Trophoblast cell (in vitro differentiated cells and primary cell): ENCODE results near the gene ILRUN.
"Not testable (repeated sequence)": the region's sequence is repeated elsewhere in the genome, so short reads cannot be mapped to it uniquely, and the experiment has no call there.

Experiments
- DNase-seq, 2 donors: peaks; one replicate each; pipeline ENCODE4 v3.0.0-alpha.2; 2016
- H2AFZ ChIP-seq: 2 replicates; pipeline ENCODE4 v1.6.1; 2013; ENCODE audit warnings: low read length, moderate library complexity, mild to moderate bottlenecking; ENCODE audit not compliant: insufficient read depth, poor library complexity
- H2AK5ac ChIP-seq: 2 replicates; pipeline ENCODE4 v1.6.1; 2013; ENCODE audit warnings: mild to moderate bottlenecking, low read length
- H2BK120ac ChIP-seq: 2 replicates; pipeline ENCODE4 v1.6.1; 2013; ENCODE audit warnings: low read length, mild to moderate bottlenecking, moderate library complexity; ENCODE audit not compliant: insufficient read depth, poor library complexity
- H2BK12ac ChIP-seq: 2 replicates; pipeline ENCODE4 v1.6.1; 2013; ENCODE audit warnings: mild to moderate bottlenecking, low read length, moderate library complexity
- H2BK5ac ChIP-seq: 2 replicates; pipeline ENCODE4 v1.6.1; 2013; ENCODE audit warnings: low read length, low read depth, moderate library complexity, mild to moderate bottlenecking; ENCODE audit not compliant: poor library complexity
- H3K14ac ChIP-seq: 2 replicates; pipeline ENCODE4 v1.6.1; 2013; ENCODE audit warnings: mild to moderate bottlenecking, low read length
- H3K18ac ChIP-seq: 2 replicates; pipeline ENCODE4 v1.6.1; 2013; ENCODE audit warnings: mild to moderate bottlenecking, low read length
- H3K23ac ChIP-seq: 2 replicates; pipeline ENCODE4 v1.6.1; 2013; ENCODE audit warnings: low read length
- H3K27ac ChIP-seq: 2 replicates; pipeline ENCODE4 v1.5.1; 2013; ENCODE audit warnings: low read depth, mild to moderate bottlenecking, inconsistent platforms, low read length, moderate library complexity
- H3K27me3 ChIP-seq: 2 replicates; pipeline ENCODE4 v1.6.1; 2013; ENCODE audit warnings: inconsistent platforms, mild to moderate bottlenecking, low read length, moderate library complexity; ENCODE audit not compliant: insufficient read depth
- H3K36me3 ChIP-seq, 2 experiments: 1 replicate in 1 of 2; 2 replicates in 1 of 2; pipeline ENCODE4 v1.6.1; 2013; ENCODE audit warnings: low read length in 2 of 2, mild to moderate bottlenecking in 2 of 2, moderate library complexity in 1 of 2; ENCODE audit not compliant: insufficient read depth in 2 of 2, control insufficient read depth in 1 of 2
- H3K4ac ChIP-seq: 2 replicates; pipeline ENCODE4 v1.6.1; 2013; ENCODE audit warnings: low read depth, mild to moderate bottlenecking, low read length, moderate library complexity
- H3K4me1 ChIP-seq, 2 experiments: 1 replicate in 1 of 2; 2 replicates in 1 of 2; pipeline ENCODE4 v1.6.1; 2013; ENCODE audit warnings: low read length in 2 of 2, mild to moderate bottlenecking in 2 of 2, moderate library complexity in 1 of 2; ENCODE audit not compliant: insufficient read depth in 2 of 2, control insufficient read depth in 1 of 2
- H3K4me2 ChIP-seq: 2 replicates; pipeline ENCODE4 v1.6.1; 2013; ENCODE audit warnings: inconsistent platforms, mild to moderate bottlenecking, low read length, moderate library complexity
- H3K4me3 ChIP-seq: 2 replicates; pipeline ENCODE4 v1.5.1; 2013; ENCODE audit warnings: mild to moderate bottlenecking, low read depth, low read length, inconsistent platforms
- H3K79me1 ChIP-seq: one replicate; pipeline ENCODE4 v1.6.1; 2013; ENCODE audit warnings: low read length
- H3K79me2 ChIP-seq: 2 replicates; pipeline ENCODE4 v1.6.1; 2013; ENCODE audit warnings: low read length, mild to moderate bottlenecking; ENCODE audit not compliant: control insufficient read depth, insufficient read depth, poor library complexity
- H3K9ac ChIP-seq: 2 replicates; pipeline ENCODE4 v1.6.1; 2013; ENCODE audit warnings: mild to moderate bottlenecking, low read length
- H3K9me3 ChIP-seq: 2 replicates; pipeline ENCODE4 v1.6.1; 2013; ENCODE audit warnings: low read depth, mild to moderate bottlenecking, control low read depth, inconsistent platforms, low read length; ENCODE audit not compliant: insufficient read depth
- H4K12ac ChIP-seq: 2 replicates; pipeline ENCODE4 v1.6.1; 2013; ENCODE audit warnings: low read depth, mild to moderate bottlenecking, low read length, moderate library complexity
- H4K8ac ChIP-seq: 2 replicates; pipeline ENCODE4 v1.6.1; 2013; ENCODE audit warnings: low read depth, mild to moderate bottlenecking, low read length, moderate library complexity
- H4K91ac ChIP-seq: one replicate; pipeline ENCODE4 v1.6.1; 2013; ENCODE audit warnings: low read depth, mild to moderate bottlenecking, low read length, moderate library complexity
- WGBS: extraction: QIAGEN DNeasy Blood & Tissue Kit; methylation state at CpG from one replicate; pipeline ENCODE4 v1.1.7; 2013; ENCODE audit warnings: missing lambda C conversion rate; ENCODE audit not compliant: insufficient read length, insufficient coverage; ENCODE audit errors: extremely low coverage; 5-methylcytosine and 5-hydroxymethylcytosine counted together

Gene ILRUN

GRCh38 chr6:34684364-34684763, 12.2 kb downstream of the ILRUN start:
- Histone ChIP-seq H2BK120ac (no peak overlapping the region), H3K23ac (no peak overlapping the region), H3K79me1 (no peaks in the 10 kb centered on the region), H3K14ac (no peak overlapping the region), H3K4me1 (no peaks in the 10 kb centered on the region), H3K9me3 (no peaks in the 10 kb centered on the region), H3K4me3 (no peak overlapping the region), H4K12ac (no peak overlapping the region), H4K91ac (no peak overlapping the region), H3K79me2 (peaks cover 4% of the 10 kb centered on the region), H2BK5ac (no peak overlapping the region), H3K4me2 (no peak overlapping the region), H3K9ac (no peak overlapping the region), H3K4ac (no peak overlapping the region), H2AK5ac (no peak overlapping the region), H4K8ac (no peak overlapping the region), H3K18ac (no peak overlapping the region), H2BK12ac (no peak overlapping the region), H3K27me3 (no peaks in the 10 kb centered on the region), H2AFZ (no peak overlapping the region), H3K27ac (no peak overlapping the region), H3K36me3 (peaks cover 0 to 2% of the 10 kb centered on the region in 2 experiments)
- DNase-seq = no peak
- WGBS = no CpG with 5 or more reads among the region's 2 CpGs

- Histone ChIP-seq H3K4me1 (no peaks in the 10 kb centered on the region), H3K79me2 (peaks cover 2% of the 10 kb centered on the region), H4K12ac (no peak overlapping the region), H2AFZ (no peak overlapping the region), H3K4me3 (no peak overlapping the region), H2AK5ac (no peak overlapping the region), H3K14ac (no peak overlapping the region), H3K79me1 (no peaks in the 10 kb centered on the region), H4K8ac (no peak overlapping the region), H3K27ac (no peak overlapping the region), H2BK12ac (no peak overlapping the region), H3K4me2 (no peak overlapping the region), H4K91ac (no peak overlapping the region), H3K27me3 (no peaks in the 10 kb centered on the region), H2BK120ac (no peak overlapping the region), H3K36me3 (no peaks in the 10 kb centered on the region), H3K23ac (no peak overlapping the region), H3K18ac (no peak overlapping the region), H2BK5ac (no peak overlapping the region), H3K4ac (no peak overlapping the region), H3K9me3 (no peaks in the 10 kb centered on the region), H3K9ac (no peak overlapping the region)
- WGBS = no CpG with 5 or more reads among the region's 3 CpGs
- DNase-seq = no peak
Measured at GRCh38 chr6:34680802-34681515, 15.6 kb downstream of the ILRUN start.

- not testable (repeated sequence) for H3K4me1 ChIP-seq, H3K9ac ChIP-seq, H3K79me2 ChIP-seq, H3K4me2 ChIP-seq, H4K8ac ChIP-seq, H2BK5ac ChIP-seq, H3K36me3 ChIP-seq, H4K12ac ChIP-seq, H3K4ac ChIP-seq, H3K27me3 ChIP-seq, H3K9me3 ChIP-seq, H3K18ac ChIP-seq, H3K23ac ChIP-seq, H3K14ac ChIP-seq, DNase-seq, H4K91ac ChIP-seq, H2AK5ac ChIP-seq, H2BK12ac ChIP-seq, H2BK120ac ChIP-seq, H3K27ac ChIP-seq, H3K4me3 ChIP-seq, H3K79me1 ChIP-seq, H2AFZ ChIP-seq
- WGBS = no CpG with 5 or more reads among the region's 7 CpGs
Measured at GRCh38 chr6:34680313-34680712, 16.3 kb downstream of the ILRUN start.

- H2AK5ac ChIP-seq = no peak overlapping the region
- no peak overlapping the region for H4K91ac ChIP-seq
- no peak overlapping the region for H3K18ac ChIP-seq
- no peak overlapping the region for H3K23ac ChIP-seq
- no peaks in the 10 kb centered on the region for H3K79me1 ChIP-seq
- H2BK12ac ChIP-seq = no peak overlapping the region
- no peak overlapping the region for H4K12ac ChIP-seq
- no peak overlapping the region for H4K8ac ChIP-seq
- no peak overlapping the region for H3K4me3 ChIP-seq
- H3K4ac ChIP-seq = peak overlapping the region; percentile 40
- no peaks in the 10 kb centered on the region for H3K36me3 ChIP-seq
- H3K9me3 ChIP-seq = no peaks in the 10 kb centered on the region
- DNase-seq = no peak
- H3K4me2 ChIP-seq = no peak overlapping the region
- peaks cover 2% of the 10 kb centered on the region for H3K27me3 ChIP-seq
- no peak overlapping the region for H3K9ac ChIP-seq
- H3K79me2 ChIP-seq = peaks cover 2% of the 10 kb centered on the region
- no peaks in the 10 kb centered on the region for H3K4me1 ChIP-seq
- H2BK120ac ChIP-seq = no peak overlapping the region
- no peak overlapping the region for H3K14ac ChIP-seq
- H2AFZ ChIP-seq = no peak overlapping the region
- H2BK5ac ChIP-seq = no peak overlapping the region
- no CpG with 5 or more reads among the region's 1 CpG for WGBS
- H3K27ac ChIP-seq = no peak overlapping the region
Measured at GRCh38 chr6:34679552-34680253, 16.9 kb downstream of the ILRUN start.
